Liver (tissue), 9 donors: ENCODE data around the gene STRBP. TPM values are rescaled to one million over a fixed set of nuclear protein-coding genes. Genes with fewer than 3 reads are reported as not detected.

Source experiments
- DNase-seq: peaks from one replicate; pipeline ENCODE4 v3.0.0-alpha.2; 2017; ENCODE audit warnings: low spot score
- H3K27ac ChIP-seq, 2 donors: one replicate each; pipeline ENCODE4 v1.7.0; 2013; ENCODE audit warnings: inconsistent platforms in 2 of 2, low read length in 2 of 2, control low read depth in 1 of 2, low read depth in 1 of 2, mild to moderate bottlenecking in 1 of 2
- H3K27me3 ChIP-seq, 4 donors: one replicate each; pipeline versions ENCODE4 v1.6.1 to v1.7.0; 2013; ENCODE audit warnings: low read length in 3 of 4, inconsistent platforms in 1 of 4, mild to moderate bottlenecking in 1 of 4, moderate library complexity in 1 of 4; ENCODE audit not compliant: control insufficient read depth in 4 of 4, insufficient read depth in 4 of 4
- H3K36me3 ChIP-seq, 4 donors: one replicate each; pipeline versions ENCODE4 v1.6.1 to v1.7.0; 2013; ENCODE audit warnings: low read length in 3 of 4, mild to moderate bottlenecking in 3 of 4, low read depth in 1 of 4, moderate library complexity in 1 of 4; ENCODE audit not compliant: control insufficient read depth in 4 of 4, insufficient read depth in 3 of 4
- H3K4me1 ChIP-seq, 4 donors: one replicate each; pipeline versions ENCODE4 v1.6.1 to v1.7.0; 2013; ENCODE audit warnings: low read length in 3 of 4, mild to moderate bottlenecking in 3 of 4, moderate library complexity in 1 of 4; ENCODE audit not compliant: control insufficient read depth in 4 of 4, insufficient read depth in 4 of 4
- H3K4me3 ChIP-seq, 3 donors: one replicate each; pipeline versions ENCODE4 v1.6.1 to v1.7.0; 2013; ENCODE audit warnings: low read length in 3 of 3, control low read depth in 1 of 3, low read depth in 1 of 3, mild to moderate bottlenecking in 1 of 3
- H3K9ac ChIP-seq, 2 donors: one replicate each; pipeline ENCODE4 v1.7.0; 2013; ENCODE audit warnings: low read length in 2 of 2, mild to moderate bottlenecking in 2 of 2, moderate library complexity in 2 of 2, control low read depth in 1 of 2, low read depth in 1 of 2
- H3K9me3 ChIP-seq, 4 donors: one replicate each; pipeline versions ENCODE4 v1.6.1 to v1.7.0; 2013; ENCODE audit warnings: low read length in 3 of 4; ENCODE audit not compliant: control insufficient read depth in 4 of 4
- EGR1 ChIP-seq, 2 donors: IDR thresholded peaks; 2 replicates each; pipeline ENCODE4 v1.6.1; 2016 to 2018; ENCODE audit warnings: antibody characterized with exemption in 2 of 2, low read depth in 2 of 2
- FOXA1 ChIP-seq: IDR thresholded peaks from 2 replicates; pipeline ENCODE4 v1.6.1; 2016; ENCODE audit warnings: antibody characterized with exemption
- FOXA2 ChIP-seq: IDR thresholded peaks from 2 replicates; pipeline ENCODE4 v1.6.1; 2016; ENCODE audit warnings: antibody characterized with exemption
- GABPA ChIP-seq, 2 donors: IDR thresholded peaks in 1 of 2; conservative IDR thresholded peaks in 1 of 2; 2 replicates each; pipeline ENCODE4 v1.6.1; 2016; ENCODE audit warnings: antibody characterized with exemption in 2 of 2, mild to moderate bottlenecking in 1 of 2, moderate library complexity in 1 of 2
- HNF4A ChIP-seq, 2 donors: conservative IDR thresholded peaks; 2 replicates each; pipeline ENCODE4 v1.6.1; 2016; ENCODE audit warnings: antibody characterized with exemption in 2 of 2, mild to moderate bottlenecking in 2 of 2
- HNF4G ChIP-seq: IDR thresholded peaks from 2 replicates; pipeline ENCODE4 v1.6.1; 2016; ENCODE audit warnings: antibody characterized with exemption
- JUND ChIP-seq, 2 donors: IDR thresholded peaks; 2 replicates each; pipeline ENCODE4 v1.6.1; 2016; ENCODE audit warnings: antibody characterized with exemption in 2 of 2
- NR2F2 ChIP-seq: IDR thresholded peaks from 2 replicates; pipeline ENCODE4 v1.6.1; 2016; ENCODE audit warnings: antibody characterized with exemption
- RAD21 ChIP-seq, 2 donors: IDR thresholded peaks; 2 replicates each; pipeline ENCODE4 v1.6.1; 2016; ENCODE audit warnings: antibody characterized with exemption in 2 of 2, mild to moderate bottlenecking in 2 of 2
- RXRA ChIP-seq, 2 donors: IDR thresholded peaks; 2 replicates each; pipeline ENCODE4 v1.6.1; 2017 to 2018; ENCODE audit warnings: antibody characterized with exemption in 2 of 2, mild to moderate bottlenecking in 1 of 2
- SP1 ChIP-seq: IDR thresholded peaks from 2 replicates; pipeline ENCODE4 v1.6.1; 2018; ENCODE audit warnings: antibody characterized with exemption, mild to moderate bottlenecking
- TAF1 ChIP-seq: conservative IDR thresholded peaks from 2 replicates; pipeline ENCODE4 v1.6.1; 2016; ENCODE audit warnings: antibody characterized with exemption, mild to moderate bottlenecking
- WGBS: extraction: QIAGEN DNeasy Blood & Tissue Kit; methylation state at CpG from one replicate; pipeline ENCODE4 v1.1.7; 2013; 5-methylcytosine and 5-hydroxymethylcytosine counted together
- polyA plus RNA-seq, 2 donors: library from polyadenylated mRNA; stranded (reverse) in 1 of 2; unstranded in 1 of 2; fragments of 200-250 nt in 1 of 2; fragments of >200 nt in 1 of 2; fragmentation: Nextera tagmentation in 1 of 2; extraction: Ambion mirVana in 1 of 2; gene quantifications; one replicate each; pipeline versions ENCODE4 v1.2.1 to v1.2.3, GENCODE V29; 2013 to 2015
- total RNA-seq, 2 donors: library from RNA; depleted of rRNA; stranded (reverse); fragments of >200 nt; gene quantifications; one replicate each; pipeline ENCODE4 v1.2.3, GENCODE V29; 2014
- TF ChIP-seq, protein P1 (sequence below): IDR thresholded peaks from 2 replicates; pipeline ENCODE4 v1.6.1; 2016; ENCODE audit warnings: antibody characterized with exemption
- TF ChIP-seq, protein P2 (sequence below): IDR thresholded peaks from 2 replicates; pipeline ENCODE4 v1.6.1; 2016; ENCODE audit warnings: antibody characterized with exemption
- TF ChIP-seq, protein P3 (sequence below): fragments of 150-350 bp; IDR thresholded peaks from 2 replicates; pipeline ENCODE4 v1.5.1; 2017; ENCODE audit warnings: improper control_type of control experiment, low read depth, low read length; ENCODE audit not compliant: missing input control
- TF ChIP-seq, protein P4 (sequence below): IDR thresholded peaks from 2 replicates; pipeline ENCODE4 v1.6.1; 2016; ENCODE audit warnings: antibody characterized with exemption
- TF ChIP-seq, protein P5 (sequence below): IDR thresholded peaks from 2 replicates; pipeline ENCODE4 v1.6.1; 2016; ENCODE audit warnings: antibody characterized with exemption, mild to moderate bottlenecking
- donor health status: healthy.
- donor health status: healthy.
- donor health status: healthy.
- donor health status: healthy.
- donor health status: healthy.

The STRBP gene
- total and polyA plus RNA-seq, 4 donors: 4.3 to 17.2 (median 8.5) TPM

DNA sequence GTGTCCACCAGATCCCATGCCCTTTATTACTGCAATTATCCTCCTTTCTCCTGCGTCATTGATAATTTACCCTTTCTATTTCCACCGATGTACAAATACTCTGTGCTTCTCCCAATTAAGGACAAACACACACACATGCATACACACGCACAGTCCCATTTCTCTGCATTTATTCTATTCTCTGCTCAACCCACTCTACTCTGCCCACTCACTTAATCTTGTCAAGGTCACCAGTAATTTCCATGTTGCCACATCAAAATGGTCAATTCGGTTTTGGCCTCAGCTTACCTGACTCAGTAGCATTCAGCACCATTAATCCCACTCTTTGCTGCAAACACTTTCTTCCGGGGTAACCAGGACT, 14.6 kb upstream of the STRBP start:
- no peak overlapping the region for H3K4me3 ChIP-seq
- H3K4me1 ChIP-seq: no peaks in the 10 kb centered on the region
- H3K9ac ChIP-seq: no peak overlapping the region
- TF ChIP-seq GABPA (IDR thresholded peaks at IDR 0.05 in 1 of 2, conservative IDR thresholded peaks at IDR 0.05 in 1 of 2) (no peak), JUND (IDR thresholded peaks at IDR 0.05) (no peak), RXRA (IDR thresholded peaks at IDR 0.05) (no peak), FOXA1 (no peak), NR2F2 (no peak), EGR1 (IDR thresholded peaks at IDR 0.05; ENCODE audit: low read depth in 2 of 2) (no peak), HNF4G (no peak), HNF4A (conservative IDR thresholded peaks at IDR 0.05) (no peak), RAD21 (IDR thresholded peaks at IDR 0.05) (no peak)
- TF ChIP-seq, protein P1, sequence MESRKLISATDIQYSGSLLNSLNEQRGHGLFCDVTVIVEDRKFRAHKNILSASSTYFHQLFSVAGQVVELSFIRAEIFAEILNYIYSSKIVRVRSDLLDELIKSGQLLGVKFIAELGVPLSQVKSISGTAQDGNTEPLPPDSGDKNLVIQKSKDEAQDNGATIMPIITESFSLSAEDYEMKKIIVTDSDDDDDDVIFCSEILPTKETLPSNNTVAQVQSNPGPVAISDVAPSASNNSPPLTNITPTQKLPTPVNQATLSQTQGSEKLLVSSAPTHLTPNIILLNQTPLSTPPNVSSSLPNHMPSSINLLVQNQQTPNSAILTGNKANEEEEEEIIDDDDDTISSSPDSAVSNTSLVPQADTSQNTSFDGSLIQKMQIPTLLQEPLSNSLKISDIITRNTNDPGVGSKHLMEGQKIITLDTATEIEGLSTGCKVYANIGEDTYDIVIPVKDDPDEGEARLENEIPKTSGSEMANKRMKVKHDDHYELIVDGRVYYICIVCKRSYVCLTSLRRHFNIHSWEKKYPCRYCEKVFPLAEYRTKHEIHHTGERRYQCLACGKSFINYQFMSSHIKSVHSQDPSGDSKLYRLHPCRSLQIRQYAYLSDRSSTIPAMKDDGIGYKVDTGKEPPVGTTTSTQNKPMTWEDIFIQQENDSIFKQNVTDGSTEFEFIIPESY: no peak
- TF ChIP-seq, protein P2, sequence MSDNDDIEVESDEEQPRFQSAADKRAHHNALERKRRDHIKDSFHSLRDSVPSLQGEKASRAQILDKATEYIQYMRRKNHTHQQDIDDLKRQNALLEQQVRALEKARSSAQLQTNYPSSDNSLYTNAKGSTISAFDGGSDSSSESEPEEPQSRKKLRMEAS: no peak
- TF ChIP-seq, protein P3, sequence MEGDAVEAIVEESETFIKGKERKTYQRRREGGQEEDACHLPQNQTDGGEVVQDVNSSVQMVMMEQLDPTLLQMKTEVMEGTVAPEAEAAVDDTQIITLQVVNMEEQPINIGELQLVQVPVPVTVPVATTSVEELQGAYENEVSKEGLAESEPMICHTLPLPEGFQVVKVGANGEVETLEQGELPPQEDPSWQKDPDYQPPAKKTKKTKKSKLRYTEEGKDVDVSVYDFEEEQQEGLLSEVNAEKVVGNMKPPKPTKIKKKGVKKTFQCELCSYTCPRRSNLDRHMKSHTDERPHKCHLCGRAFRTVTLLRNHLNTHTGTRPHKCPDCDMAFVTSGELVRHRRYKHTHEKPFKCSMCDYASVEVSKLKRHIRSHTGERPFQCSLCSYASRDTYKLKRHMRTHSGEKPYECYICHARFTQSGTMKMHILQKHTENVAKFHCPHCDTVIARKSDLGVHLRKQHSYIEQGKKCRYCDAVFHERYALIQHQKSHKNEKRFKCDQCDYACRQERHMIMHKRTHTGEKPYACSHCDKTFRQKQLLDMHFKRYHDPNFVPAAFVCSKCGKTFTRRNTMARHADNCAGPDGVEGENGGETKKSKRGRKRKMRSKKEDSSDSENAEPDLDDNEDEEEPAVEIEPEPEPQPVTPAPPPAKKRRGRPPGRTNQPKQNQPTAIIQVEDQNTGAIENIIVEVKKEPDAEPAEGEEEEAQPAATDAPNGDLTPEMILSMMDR: no peak
- TF ChIP-seq, protein P4, sequence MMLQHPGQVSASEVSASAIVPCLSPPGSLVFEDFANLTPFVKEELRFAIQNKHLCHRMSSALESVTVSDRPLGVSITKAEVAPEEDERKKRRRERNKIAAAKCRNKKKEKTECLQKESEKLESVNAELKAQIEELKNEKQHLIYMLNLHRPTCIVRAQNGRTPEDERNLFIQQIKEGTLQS: no peak
- no peak for DNase-seq
- WGBS: 90% methylated on average over 5 of the region's 5 CpGs
- H3K36me3 ChIP-seq: no peaks in the 10 kb centered on the region
- H3K27ac ChIP-seq: no peak overlapping the region
- H3K27me3 ChIP-seq: no peaks in the 10 kb centered on the region
- no peaks in the 10 kb centered on the region for H3K9me3 ChIP-seq

DNA sequence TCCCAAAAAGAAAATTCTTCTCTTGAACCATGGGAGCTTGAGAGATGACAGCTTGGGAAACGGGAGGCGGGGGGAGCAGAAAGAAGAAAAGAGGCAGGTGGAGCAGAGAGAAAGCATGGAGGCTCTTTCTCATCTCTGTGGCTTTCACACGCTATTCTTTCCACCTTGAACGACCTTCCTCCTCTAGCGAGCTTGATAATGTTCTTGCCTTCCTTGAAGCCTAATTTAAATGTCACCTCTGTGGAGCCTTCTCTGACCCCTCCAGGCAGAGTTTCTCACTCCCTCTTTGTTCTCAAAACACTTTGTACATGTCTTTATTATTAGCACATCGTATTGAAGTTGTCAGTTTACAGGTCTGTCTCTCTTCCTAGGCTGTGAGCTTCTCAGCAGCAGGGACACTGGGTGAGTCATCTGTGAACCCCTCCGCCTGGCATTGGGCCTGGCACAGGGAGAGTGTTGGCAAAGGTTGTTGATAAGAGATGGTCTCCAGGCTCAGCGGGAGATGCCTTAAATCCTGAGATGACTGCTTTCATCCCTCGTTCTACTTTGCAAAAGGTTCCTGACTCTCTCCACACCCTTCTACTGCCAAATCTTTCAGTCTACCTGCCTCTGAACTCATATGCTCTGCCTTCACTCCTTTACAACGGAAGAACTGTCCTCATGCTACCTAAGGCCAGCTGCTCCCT, 14.1 kb upstream of the STRBP start:
- no peak for DNase-seq
- H3K36me3 ChIP-seq: no peaks in the 10 kb centered on the region
- H3K9ac ChIP-seq: no peak overlapping the region
- TF ChIP-seq, protein P3: no peak
- TF ChIP-seq RAD21 (IDR thresholded peaks at IDR 0.05) (no peak), GABPA (IDR thresholded peaks at IDR 0.05 in 1 of 2, conservative IDR thresholded peaks at IDR 0.05 in 1 of 2) (no peak), RXRA (IDR thresholded peaks at IDR 0.05) (no peak), TAF1 (no peak), FOXA1 (no peak), HNF4A (conservative IDR thresholded peaks at IDR 0.05) (no peak), JUND (IDR thresholded peaks at IDR 0.05) (no peak), FOXA2 (no peak), HNF4G (no peak), SP1 (no peak)
- TF ChIP-seq, protein P2: no peak
- TF ChIP-seq, protein P5, sequence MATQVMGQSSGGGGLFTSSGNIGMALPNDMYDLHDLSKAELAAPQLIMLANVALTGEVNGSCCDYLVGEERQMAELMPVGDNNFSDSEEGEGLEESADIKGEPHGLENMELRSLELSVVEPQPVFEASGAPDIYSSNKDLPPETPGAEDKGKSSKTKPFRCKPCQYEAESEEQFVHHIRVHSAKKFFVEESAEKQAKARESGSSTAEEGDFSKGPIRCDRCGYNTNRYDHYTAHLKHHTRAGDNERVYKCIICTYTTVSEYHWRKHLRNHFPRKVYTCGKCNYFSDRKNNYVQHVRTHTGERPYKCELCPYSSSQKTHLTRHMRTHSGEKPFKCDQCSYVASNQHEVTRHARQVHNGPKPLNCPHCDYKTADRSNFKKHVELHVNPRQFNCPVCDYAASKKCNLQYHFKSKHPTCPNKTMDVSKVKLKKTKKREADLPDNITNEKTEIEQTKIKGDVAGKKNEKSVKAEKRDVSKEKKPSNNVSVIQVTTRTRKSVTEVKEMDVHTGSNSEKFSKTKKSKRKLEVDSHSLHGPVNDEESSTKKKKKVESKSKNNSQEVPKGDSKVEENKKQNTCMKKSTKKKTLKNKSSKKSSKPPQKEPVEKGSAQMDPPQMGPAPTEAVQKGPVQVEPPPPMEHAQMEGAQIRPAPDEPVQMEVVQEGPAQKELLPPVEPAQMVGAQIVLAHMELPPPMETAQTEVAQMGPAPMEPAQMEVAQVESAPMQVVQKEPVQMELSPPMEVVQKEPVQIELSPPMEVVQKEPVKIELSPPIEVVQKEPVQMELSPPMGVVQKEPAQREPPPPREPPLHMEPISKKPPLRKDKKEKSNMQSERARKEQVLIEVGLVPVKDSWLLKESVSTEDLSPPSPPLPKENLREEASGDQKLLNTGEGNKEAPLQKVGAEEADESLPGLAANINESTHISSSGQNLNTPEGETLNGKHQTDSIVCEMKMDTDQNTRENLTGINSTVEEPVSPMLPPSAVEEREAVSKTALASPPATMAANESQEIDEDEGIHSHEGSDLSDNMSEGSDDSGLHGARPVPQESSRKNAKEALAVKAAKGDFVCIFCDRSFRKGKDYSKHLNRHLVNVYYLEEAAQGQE: no peak
- TF ChIP-seq, protein P4: no peak
- H3K27ac ChIP-seq: no peak overlapping the region
- H3K4me3 ChIP-seq: no peak overlapping the region
- H3K27me3 ChIP-seq: no peaks in the 10 kb centered on the region
- H3K4me1 ChIP-seq: no peaks in the 10 kb centered on the region
- no peaks in the 10 kb centered on the region for H3K9me3 ChIP-seq
- 70% methylated on average over 10 of the region's 10 CpGs for WGBS
